GM23338 (cell line): ENCODE measurements around the gene DUS3L.

Experiments used
- CREB1 ChIP-seq: fragments of 250-450 bp; sonication (Bioruptor Pico); IDR thresholded peaks from 2 replicates; pipeline ENCODE4 v1.5.0; 2020; ENCODE audit warnings: low read depth, mild to moderate bottlenecking, moderate library complexity
- EZH2phosphoT487 ChIP-seq: fragments of 200-600 bp; sonication (generic); IDR thresholded peaks from one replicate; pipeline ENCODE4 v1.8.1; 2018; ENCODE audit warnings: antibody characterized with exemption; ENCODE audit not compliant: unreplicated experiment
- TF ChIP-seq, protein P1 (sequence below), 2 experiments: fragments of 200-600 bp in 1 of 2; sonication (generic) in 1 of 2; conservative IDR thresholded peaks; 2 replicates each; pipeline versions ENCODE4 v1.5.1 to v1.6.1; 2016 to 2017; ENCODE audit warnings: antibody characterized with exemption in 2 of 2, low read depth in 2 of 2, mild to moderate bottlenecking in 2 of 2, moderate library complexity in 1 of 2

DNA sequence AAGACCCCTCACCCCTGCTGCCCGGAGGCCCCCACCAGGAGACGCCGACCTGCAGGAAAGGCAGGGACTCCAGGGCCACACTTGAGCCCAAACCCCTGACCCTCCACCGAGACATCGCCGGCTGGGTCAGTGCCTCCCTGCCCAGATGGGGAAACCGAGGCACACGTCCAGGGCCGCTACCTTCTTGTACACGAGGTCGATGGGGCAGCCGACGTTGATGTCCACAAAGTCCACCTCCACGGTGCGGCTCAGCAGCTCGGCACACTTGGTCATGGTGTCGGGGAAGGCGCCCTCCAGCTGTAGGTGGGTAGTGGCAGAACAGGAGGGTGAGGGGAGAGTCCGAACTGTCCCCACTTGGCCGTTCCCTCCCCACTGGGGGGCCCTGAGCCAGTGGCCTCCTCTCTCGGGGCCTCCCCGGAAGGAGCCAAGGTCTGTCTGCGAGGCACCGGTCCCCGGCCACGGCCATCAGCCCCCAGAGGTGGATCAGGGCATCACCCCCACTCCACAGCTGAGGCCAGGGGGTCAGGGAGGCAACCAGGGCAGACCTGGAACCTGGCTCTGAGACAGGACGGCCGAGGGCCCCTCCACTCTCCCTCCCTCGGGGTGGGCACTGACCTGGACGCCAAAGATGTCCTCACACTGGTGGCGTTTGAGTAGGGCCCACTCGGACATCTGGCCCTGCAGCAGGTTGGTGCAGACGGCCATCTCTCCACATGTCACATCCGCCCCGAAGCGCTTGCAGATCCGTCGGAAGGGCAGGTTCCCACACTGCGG is 3.4 kb downstream of the DUS3L start:
- TF ChIP-seq CREB1 (CRISPR knock-in tag) (no peak), EZH2phosphoT487 (no peak)
- TF ChIP-seq, protein P1, sequence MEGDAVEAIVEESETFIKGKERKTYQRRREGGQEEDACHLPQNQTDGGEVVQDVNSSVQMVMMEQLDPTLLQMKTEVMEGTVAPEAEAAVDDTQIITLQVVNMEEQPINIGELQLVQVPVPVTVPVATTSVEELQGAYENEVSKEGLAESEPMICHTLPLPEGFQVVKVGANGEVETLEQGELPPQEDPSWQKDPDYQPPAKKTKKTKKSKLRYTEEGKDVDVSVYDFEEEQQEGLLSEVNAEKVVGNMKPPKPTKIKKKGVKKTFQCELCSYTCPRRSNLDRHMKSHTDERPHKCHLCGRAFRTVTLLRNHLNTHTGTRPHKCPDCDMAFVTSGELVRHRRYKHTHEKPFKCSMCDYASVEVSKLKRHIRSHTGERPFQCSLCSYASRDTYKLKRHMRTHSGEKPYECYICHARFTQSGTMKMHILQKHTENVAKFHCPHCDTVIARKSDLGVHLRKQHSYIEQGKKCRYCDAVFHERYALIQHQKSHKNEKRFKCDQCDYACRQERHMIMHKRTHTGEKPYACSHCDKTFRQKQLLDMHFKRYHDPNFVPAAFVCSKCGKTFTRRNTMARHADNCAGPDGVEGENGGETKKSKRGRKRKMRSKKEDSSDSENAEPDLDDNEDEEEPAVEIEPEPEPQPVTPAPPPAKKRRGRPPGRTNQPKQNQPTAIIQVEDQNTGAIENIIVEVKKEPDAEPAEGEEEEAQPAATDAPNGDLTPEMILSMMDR (conservative IDR thresholded peaks at IDR 0.05; ENCODE audit: low read depth in 2 of 2): no peak
